HEK293 (cell line): ENCODE measurements around the gene IZUMO2.

Experiments
- CTCF ChIP-seq: fragments of 450-650 bp; formaldehyde crosslinking; IDR thresholded peaks from 2 replicates; pipeline ENCODE4 v1.5.1; 2016; ENCODE audit warnings: missing biosample characterization, missing genetic modification characterization
- REST ChIP-seq: fragments of 450-650 bp; formaldehyde crosslinking; IDR thresholded peaks from 2 replicates; pipeline ENCODE4 v1.5.1; 2016; ENCODE audit warnings: missing biosample characterization, missing genetic modification characterization
- ZNF121 ChIP-seq: fragments of 450-650 bp; formaldehyde crosslinking; IDR thresholded peaks from 2 replicates; pipeline ENCODE4 v1.5.1; 2016; ENCODE audit warnings: missing biosample characterization, missing genetic modification characterization
- ZNF24 ChIP-seq: fragments of 450-650 bp; formaldehyde crosslinking; IDR thresholded peaks from 2 replicates; pipeline ENCODE4 v1.5.1; 2016; ENCODE audit warnings: missing biosample characterization, missing genetic modification characterization
- ZNF658 ChIP-seq: fragments of 450-650 bp; formaldehyde crosslinking; IDR thresholded peaks from 2 replicates; pipeline ENCODE4; 2016; ENCODE audit warnings: missing biosample characterization, missing genetic modification characterization
- ZNF660 ChIP-seq: fragments of 450-650 bp; IDR thresholded peaks from 2 replicates; pipeline ENCODE4 v1.5.1; 2018; ENCODE audit warnings: missing biosample characterization, mild to moderate bottlenecking, missing genetic modification characterization

- TF ChIP-seq CTCF (peak; percentile 96), REST (tag by site-specific recombination) (no peak), ZNF660 (peak; percentile 38; the same call in 1 of the 2 replicates), ZNF24 (tag by site-specific recombination) (no peak), ZNF121 (tag by site-specific recombination) (no peak), ZNF658 (no peak)
Observed at GRCh38 chr19:50147462-50148423, 15.3 kb downstream of the IZUMO2 start.
